HL-60 (cell line): ENCODE data around the gene CAMKK1.

Source experiments
- POLR2AphosphoS5 ChIP-seq: IDR thresholded peaks from 2 replicates; pipeline ENCODE4 v1.6.1; 2012; ENCODE audit warnings: low read depth
- TF ChIP-seq, protein P1 (sequence below): IDR thresholded peaks from one replicate; pipeline ENCODE4 v1.5.1; 2011; ENCODE audit warnings: low read length, control low read depth, inconsistent platforms; ENCODE audit not compliant: insufficient read depth

DNA sequence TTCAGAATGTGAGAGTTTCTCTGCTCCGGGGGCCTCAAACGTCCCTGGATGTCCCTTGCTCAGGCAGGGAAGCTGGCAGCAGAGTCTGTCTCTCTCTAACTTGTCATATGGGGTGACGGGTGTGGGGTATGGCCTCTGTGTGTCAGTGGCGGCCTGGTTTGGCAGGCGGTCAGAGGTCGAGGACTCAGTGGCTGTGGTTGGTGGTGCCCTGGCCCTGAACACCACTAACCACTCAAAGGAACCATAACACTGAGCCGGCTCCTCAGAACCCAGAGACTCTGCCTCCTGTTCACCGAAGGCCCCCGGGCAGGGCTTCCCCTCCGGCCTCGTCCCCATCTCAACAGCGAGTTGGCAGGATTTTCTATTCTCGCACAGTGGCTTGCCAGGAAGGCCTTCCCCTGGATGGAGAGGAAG, 22.7 kb upstream of the CAMKK1 start:
- TF ChIP-seq, protein P1, sequence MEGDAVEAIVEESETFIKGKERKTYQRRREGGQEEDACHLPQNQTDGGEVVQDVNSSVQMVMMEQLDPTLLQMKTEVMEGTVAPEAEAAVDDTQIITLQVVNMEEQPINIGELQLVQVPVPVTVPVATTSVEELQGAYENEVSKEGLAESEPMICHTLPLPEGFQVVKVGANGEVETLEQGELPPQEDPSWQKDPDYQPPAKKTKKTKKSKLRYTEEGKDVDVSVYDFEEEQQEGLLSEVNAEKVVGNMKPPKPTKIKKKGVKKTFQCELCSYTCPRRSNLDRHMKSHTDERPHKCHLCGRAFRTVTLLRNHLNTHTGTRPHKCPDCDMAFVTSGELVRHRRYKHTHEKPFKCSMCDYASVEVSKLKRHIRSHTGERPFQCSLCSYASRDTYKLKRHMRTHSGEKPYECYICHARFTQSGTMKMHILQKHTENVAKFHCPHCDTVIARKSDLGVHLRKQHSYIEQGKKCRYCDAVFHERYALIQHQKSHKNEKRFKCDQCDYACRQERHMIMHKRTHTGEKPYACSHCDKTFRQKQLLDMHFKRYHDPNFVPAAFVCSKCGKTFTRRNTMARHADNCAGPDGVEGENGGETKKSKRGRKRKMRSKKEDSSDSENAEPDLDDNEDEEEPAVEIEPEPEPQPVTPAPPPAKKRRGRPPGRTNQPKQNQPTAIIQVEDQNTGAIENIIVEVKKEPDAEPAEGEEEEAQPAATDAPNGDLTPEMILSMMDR, result no peak
- TF ChIP-seq POLR2AphosphoS5, result no peak; the same call in 1 of the 2 replicates
